HG02798 (cell line): ENCODE data around the gene PMIS2.

ENCODE experiments used
- ATAC-seq: cut with Tn5 transposase; IDR thresholded peaks from one replicate; pipeline ENCODE4 v1.9.1; 2021; ENCODE audit warnings: mild to moderate bottlenecking; ENCODE audit not compliant: unreplicated experiment, poor library complexity

Gene PMIS2

DNA sequence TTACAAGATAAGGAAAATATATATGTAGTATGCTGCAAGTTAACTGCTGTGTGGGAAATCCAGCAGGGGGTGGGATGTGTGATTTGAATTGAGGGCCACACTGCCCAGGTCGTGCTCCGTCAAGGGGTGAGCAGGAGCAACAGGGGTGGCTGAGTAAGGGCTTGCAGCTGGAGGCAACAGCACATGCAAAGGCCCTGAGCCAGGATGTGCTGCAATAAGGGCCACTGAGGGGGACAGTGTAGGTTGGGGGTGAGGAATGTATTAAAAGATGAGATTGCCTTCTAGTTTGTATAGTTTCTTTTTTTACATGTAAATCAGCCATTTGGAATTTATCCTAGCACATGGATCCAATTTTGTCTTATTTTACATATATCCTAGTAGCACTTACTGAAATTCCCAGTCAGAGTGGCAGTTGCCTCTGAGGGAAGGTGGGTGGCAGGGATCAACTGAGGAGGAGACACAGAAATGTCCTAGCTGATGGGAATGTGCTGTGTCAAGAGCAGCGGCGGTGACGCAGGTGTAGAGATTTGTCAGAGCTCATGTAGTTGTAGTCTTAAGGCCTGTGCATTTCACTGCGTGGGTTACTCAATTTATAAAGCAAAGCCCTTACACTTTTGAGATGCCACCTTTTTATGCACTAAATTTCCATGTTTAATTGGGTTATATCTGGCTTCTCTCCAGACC, 37.5 kb downstream of the PMIS2 start:
- ATAC-seq: no peak

DNA sequence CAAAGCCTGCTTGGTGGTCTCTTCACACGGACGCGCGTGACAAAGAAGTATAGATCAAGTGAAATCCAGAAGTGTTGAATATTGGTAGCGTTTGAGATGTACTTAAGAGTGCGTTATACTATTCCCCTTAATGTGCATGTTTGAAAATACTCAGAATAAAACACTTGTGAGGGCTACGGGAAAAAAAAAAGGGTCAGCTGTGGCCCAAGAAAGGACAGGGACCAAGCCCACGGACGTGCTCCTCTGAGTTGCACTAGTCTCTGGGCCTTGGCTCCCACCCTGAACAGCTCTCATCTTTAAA, 42.2 kb downstream of the PMIS2 start:
- ATAC-seq: no peak

DNA sequence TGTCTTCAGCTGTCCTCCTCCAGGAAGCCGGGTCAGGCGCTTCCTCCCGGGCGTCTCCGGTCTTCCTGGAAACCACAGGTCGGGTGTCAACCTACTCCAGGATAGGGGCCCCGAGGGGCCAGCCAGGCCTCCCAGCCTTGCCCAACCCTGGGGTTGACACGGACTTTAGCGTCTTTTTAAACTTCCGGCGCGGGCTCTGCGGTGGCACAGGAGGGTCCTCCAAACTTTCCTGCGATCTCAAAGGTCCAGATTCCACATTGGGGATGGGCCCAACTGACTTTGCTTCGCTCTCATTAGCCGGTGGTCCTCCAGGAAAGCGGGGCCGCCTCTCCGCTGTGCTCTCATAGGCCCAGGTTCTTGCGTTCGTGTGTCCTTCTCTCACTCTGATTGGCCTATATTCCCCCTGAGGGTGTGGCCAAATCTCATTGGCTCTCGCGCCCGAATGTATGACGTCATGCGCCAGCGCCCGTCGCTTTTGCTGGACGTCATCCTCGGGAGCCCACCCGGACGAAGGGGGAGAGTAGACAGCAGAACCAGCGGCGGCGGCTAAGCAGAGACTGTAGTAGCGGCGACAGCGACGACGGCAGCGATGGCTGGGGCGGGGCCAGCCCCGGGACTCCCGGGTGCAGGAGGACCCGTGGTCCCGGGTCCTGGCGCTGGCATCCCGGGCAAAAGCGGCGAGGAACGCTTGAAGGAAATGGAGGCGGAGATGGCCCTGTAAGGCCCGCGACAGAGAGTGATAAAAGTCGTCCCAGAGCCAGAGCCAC, 42.8 kb downstream of the PMIS2 start, which contains the start of gene RBM42:
Gene RBM42, plus strand, starts transcription at position 472 of the 767 bp plus-strand sequence. Its CDS starts 118 bp downstream, at position 590.
- ATAC-seq: peak; percentile 99

DNA sequence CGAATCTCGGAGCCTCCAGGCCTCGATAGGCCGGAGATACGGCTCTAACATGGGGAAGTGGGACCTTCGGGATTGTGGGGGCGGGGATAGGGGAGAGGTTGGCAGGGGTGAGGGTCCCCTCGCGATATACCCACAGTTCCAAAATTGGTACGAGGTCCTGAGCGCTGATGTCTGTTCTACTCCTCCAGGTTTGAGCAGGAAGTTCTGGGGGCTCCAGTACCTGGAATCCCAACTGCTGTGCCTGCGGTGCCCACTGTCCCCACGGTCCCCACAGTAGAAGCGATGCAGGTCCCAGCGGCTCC, 43.3 kb downstream of the PMIS2 start:
- ATAC-seq: no peak

DNA sequence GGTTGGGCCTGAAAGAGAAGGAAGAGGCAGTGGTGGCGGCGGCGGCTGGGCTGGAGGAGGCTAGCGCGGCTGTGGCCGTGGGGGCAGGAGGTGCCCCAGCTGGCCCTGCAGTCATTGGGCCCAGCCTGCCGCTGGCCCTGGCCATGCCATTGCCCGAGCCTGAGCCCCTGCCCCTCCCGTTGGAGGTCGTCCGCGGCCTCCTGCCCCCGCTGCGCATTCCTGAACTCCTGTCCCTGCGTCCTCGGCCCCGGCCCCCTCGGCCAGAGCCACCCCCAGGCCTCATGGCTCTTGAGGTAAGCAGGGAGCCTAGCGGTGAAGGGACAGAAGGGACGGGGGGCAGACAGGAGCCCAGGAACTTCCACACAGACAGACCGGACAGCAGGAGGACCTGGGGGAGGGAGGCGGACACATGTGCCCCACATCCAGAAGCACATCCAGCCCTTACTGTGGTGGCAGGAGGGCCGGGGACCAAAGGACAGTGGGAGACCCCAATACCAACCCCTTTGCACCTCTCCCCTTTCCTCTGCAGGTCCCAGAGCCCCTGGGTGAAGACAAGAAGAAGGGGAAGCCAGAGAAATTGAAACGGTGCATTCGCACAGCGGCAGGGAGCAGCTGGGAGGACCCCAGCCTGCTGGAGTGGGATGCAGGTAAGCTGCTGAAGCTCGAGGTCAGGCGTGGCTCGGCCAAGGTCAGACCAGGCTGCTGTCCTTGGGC, 47.9 kb downstream of the PMIS2 start:
- no peak for ATAC-seq

DNA sequence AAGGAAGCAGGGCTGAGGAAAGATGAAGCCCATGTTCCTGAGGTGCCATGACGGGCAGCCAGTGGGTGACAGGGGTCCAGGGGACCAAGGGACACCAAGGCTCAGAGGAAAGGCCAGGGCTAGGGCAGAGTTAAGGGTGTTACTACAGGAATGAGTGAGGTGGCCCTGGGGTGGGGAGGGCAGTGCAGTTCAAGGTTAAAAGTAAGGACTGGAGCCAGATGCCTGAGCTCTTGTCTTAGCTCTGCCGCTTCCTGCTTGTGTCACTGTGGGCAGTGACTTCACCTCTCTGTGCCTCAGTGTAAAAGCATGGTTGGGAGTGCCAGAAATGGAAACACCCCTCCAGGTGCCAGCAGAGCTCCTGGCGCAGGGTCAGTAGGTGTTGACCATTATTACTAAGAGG, 50.7 kb downstream of the PMIS2 start:
- no peak for ATAC-seq
